Measurements from ENCODE around the gene MTPN. TPM values are rescaled to one million over a fixed set of nuclear protein-coding genes. Genes with fewer than 3 reads are reported as not detected.

Gene MTPN
- 100 to 1,000 TPM; 203 to 341 (median 281) TPM for polyA plus RNA-seq (ENCODE audit: low read depth in 6 of 6)

- H3K9me3 Mint-ChIP-seq: peaks cover 0 to 5% (median 0%) of the 10 kb centered on the region in 7 donors
- H3K27me3 Mint-ChIP-seq: no peaks in the 10 kb centered on the region
- DNase-seq (peak; percentile 98), ATAC-seq (ENCODE audit: low read depth in 2 of 2) (peak; percentile 80 to 82)
- H3K4me3 Mint-ChIP-seq: peak within 1 kb of the TSS; percentile 88 to 100 (median 96)
- H3K4me1 Mint-ChIP-seq: peaks cover 61 to 70% (median 63%) of the 10 kb centered on the region in 3 donors
- H3K27ac Mint-ChIP-seq: peak within 1 kb of the TSS; percentile 91 to 99 (median 98)
- H3K36me3 Mint-ChIP-seq: peaks cover 13 to 18% of the 10 kb centered on the region in 2 donors
Measured at GRCh38 chr7:135977007-135977741, at the start of gene MTPN. Gene MTPN, minus strand, starts transcription at chr7:135977359. Its CDS starts 259 bp downstream, at chr7:135977100.

DNA sequence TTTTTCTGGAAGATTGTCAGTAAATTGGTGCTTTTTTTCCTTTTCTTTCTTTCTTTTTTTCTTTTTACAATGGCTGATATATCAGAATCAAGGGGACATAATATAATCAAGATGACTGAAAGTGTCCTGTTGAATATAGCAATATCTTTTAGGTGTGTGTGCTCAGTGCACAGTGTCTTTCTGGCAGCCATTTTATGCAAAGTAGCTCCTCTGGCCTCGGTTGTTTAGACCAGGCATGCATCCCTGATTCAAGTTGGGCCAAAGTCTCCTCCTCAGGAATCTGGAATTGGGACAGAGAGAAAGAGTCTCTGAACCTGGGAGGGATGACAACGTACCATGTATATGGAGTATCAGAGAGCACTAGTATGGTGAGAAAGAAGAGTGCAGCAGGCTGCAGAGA is 49.0 kb upstream of the MTPN start:
- H3K4me3 Mint-ChIP-seq: no peak overlapping the region
- peak overlapping the region in 1 of 6 donors; percentile 8 for H3K27ac Mint-ChIP-seq
- no peaks in the 10 kb centered on the region for H3K9me3 Mint-ChIP-seq
- ATAC-seq (ENCODE audit: low read depth in 2 of 2) (no peak), DNase-seq (no peak)
- peaks cover 14 to 15% of the 10 kb centered on the region in 2 donors for H3K36me3 Mint-ChIP-seq
- H3K27me3 Mint-ChIP-seq: peaks cover 0 to 6% (median 0%) of the 10 kb centered on the region in 3 donors
- H3K4me1 Mint-ChIP-seq: peaks cover 0 to 7% (median 6%) of the 10 kb centered on the region in 3 donors

GRCh38 chr7:136023134-136023869 is 46.1 kb upstream of the MTPN start:
- H3K27me3 Mint-ChIP-seq: peaks cover 0 to 8% (median 7%) of the 10 kb centered on the region in 3 donors
- peaks cover 0 to 7% (median 6%) of the 10 kb centered on the region in 3 donors for H3K4me1 Mint-ChIP-seq
- no peaks in the 10 kb centered on the region for H3K9me3 Mint-ChIP-seq
- DNase-seq (no peak), ATAC-seq (ENCODE audit: low read depth in 2 of 2) (peak in 1 of 2 donors; percentile 49)
- H3K27ac Mint-ChIP-seq: no peak overlapping the region
- peak overlapping the region in 1 of 8 donors; percentile 40 for H3K4me3 Mint-ChIP-seq
- peaks cover 11% of the 10 kb centered on the region in 2 donors for H3K36me3 Mint-ChIP-seq

DNA sequence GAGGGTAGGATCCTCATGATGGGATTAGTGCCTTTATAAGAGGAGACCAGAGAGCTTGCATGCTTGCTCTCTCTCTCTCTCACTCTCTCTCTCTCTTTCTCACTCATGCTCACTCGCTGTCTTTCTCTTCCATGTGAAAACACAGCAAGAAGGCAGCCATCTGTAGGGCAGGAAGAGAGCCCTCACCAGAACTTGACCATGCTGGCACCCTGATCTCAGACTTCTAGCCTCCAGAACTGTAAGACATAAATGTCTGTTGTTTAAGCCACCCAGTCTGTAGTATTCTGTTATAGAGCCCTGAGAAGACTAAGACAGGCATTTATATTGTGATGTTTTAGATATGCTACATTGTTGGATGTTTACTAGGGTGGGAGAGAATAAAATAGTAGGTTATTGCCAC is 43.4 kb upstream of the MTPN start:
- ATAC-seq (ENCODE audit: low read depth in 2 of 2): no peak

GRCh38 chr7:136018104-136018503 is 40.9 kb upstream of the MTPN start:
- no peak overlapping the region for H3K4me3 Mint-ChIP-seq
- no peaks in the 10 kb centered on the region for H3K36me3 Mint-ChIP-seq
- H3K9me3 Mint-ChIP-seq: peaks cover 0 to 3% (median 0%) of the 10 kb centered on the region in 7 donors
- ATAC-seq (ENCODE audit: low read depth in 2 of 2) (no peak), DNase-seq (no peak)
- H3K27me3 Mint-ChIP-seq: peaks cover 0 to 23% (median 8%) of the 10 kb centered on the region in 3 donors
- H3K4me1 Mint-ChIP-seq: peaks cover 5 to 9% (median 7%) of the 10 kb centered on the region in 3 donors
- H3K27ac Mint-ChIP-seq: no peak overlapping the region

More for the DNA sequence above, 43.4 kb upstream of the MTPN start:
- Mint-ChIP-seq H3K4me3 (no peak overlapping the region), H3K36me3 (no peaks in the 10 kb centered on the region), H3K27me3 (peaks cover 0 to 12% (median 8%) of the 10 kb centered on the region in 3 donors), H3K27ac (peak overlapping the region in 1 of 6 donors; percentile 49), H3K4me1 (peaks cover 5 to 16% (median 12%) of the 10 kb centered on the region in 3 donors), H3K9me3 (peaks cover 0 to 3% (median 0%) of the 10 kb centered on the region in 7 donors)
- DNase-seq: no peak

GRCh38 chr7:136016649-136017395 is 39.7 kb upstream of the MTPN start:
- H3K4me3 Mint-ChIP-seq: no peak overlapping the region
- ATAC-seq (ENCODE audit: low read depth in 2 of 2): peak; percentile 48 to 64
- DNase-seq: no peak
- H3K36me3 Mint-ChIP-seq: no peaks in the 10 kb centered on the region
- H3K9me3 Mint-ChIP-seq: peaks cover 0 to 3% (median 0%) of the 10 kb centered on the region in 7 donors
- peaks cover 9 to 16% (median 12%) of the 10 kb centered on the region in 3 donors for H3K4me1 Mint-ChIP-seq
- peaks cover 3 to 34% (median 17%) of the 10 kb centered on the region in 3 donors for H3K27me3 Mint-ChIP-seq
- peak overlapping the region in 1 of 6 donors; percentile 54 for H3K27ac Mint-ChIP-seq

- H3K4me1 Mint-ChIP-seq: peaks cover 9 to 16% (median 14%) of the 10 kb centered on the region in 3 donors
- no peak overlapping the region for H3K27ac Mint-ChIP-seq
- no peak for ATAC-seq (ENCODE audit: low read depth in 2 of 2)
- no peaks in the 10 kb centered on the region for H3K36me3 Mint-ChIP-seq
- peaks cover 3 to 34% (median 17%) of the 10 kb centered on the region in 3 donors for H3K27me3 Mint-ChIP-seq
- DNase-seq: no peak
- no peak overlapping the region for H3K4me3 Mint-ChIP-seq
- peaks cover 0 to 3% (median 0%) of the 10 kb centered on the region in 7 donors for H3K9me3 Mint-ChIP-seq
Measured at GRCh38 chr7:136015638-136016037, 38.5 kb upstream of the MTPN start.

DNA sequence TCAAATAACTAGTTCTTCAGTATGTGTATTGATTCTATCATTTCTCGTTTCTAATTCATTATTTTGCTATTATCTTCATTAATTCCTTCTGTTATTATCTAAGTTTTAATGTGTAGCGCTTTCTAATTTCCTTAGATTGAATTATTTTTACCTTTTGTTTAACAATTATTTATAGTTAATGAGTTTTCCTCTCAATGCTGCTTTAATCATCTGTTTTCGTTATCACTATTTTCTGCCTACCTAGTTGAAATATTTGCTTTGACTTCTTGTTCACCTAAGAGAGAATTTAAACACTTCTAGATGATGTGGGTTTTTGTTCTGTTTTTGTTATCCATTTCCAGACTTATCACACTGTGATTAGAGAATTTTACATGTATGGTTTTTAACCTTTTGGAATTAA is 37.5 kb upstream of the MTPN start:
- Mint-ChIP-seq H3K27me3 (peaks cover 3 to 34% (median 17%) of the 10 kb centered on the region in 3 donors), H3K27ac (no peak overlapping the region), H3K4me1 (peaks cover 9 to 17% (median 16%) of the 10 kb centered on the region in 3 donors), H3K36me3 (no peaks in the 10 kb centered on the region), H3K4me3 (no peak overlapping the region), H3K9me3 (peaks cover 0 to 3% (median 0%) of the 10 kb centered on the region in 7 donors)
- DNase-seq (no peak), ATAC-seq (ENCODE audit: low read depth in 2 of 2) (no peak)

DNA sequence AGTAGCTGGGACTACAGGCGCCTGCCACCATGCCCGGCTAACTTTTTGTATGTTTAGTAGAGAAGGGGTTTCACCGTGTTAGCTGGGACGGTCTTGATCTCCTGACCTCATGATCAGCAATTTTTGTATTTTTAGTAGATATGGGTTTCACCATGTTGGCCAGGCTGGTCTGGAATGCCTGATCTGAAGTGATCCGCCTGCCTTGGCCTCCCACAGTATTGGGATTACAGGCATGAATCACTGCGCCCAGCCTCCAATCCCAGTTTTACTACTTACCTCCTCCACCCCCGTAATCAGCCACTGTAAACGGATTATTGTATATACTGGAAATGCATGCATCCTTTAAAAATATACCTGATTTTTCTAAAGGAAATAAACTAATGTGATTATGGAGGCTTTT is 35.1 kb upstream of the MTPN start:
- no peak for DNase-seq
- Mint-ChIP-seq H3K4me1 (peaks cover 9 to 24% (median 18%) of the 10 kb centered on the region in 3 donors), H3K27ac (no peak overlapping the region), H3K36me3 (no peaks in the 10 kb centered on the region), H3K4me3 (peak overlapping the region in 1 of 8 donors; percentile 40), H3K9me3 (peaks cover 0 to 3% (median 0%) of the 10 kb centered on the region in 7 donors), H3K27me3 (peaks cover 3 to 28% (median 9%) of the 10 kb centered on the region in 3 donors)
- no peak for ATAC-seq (ENCODE audit: low read depth in 2 of 2)

GRCh38 chr7:136009488-136010079 is 32.4 kb upstream of the MTPN start:
- H3K27ac Mint-ChIP-seq: no peak overlapping the region
- no peak overlapping the region for H3K4me3 Mint-ChIP-seq
- H3K4me1 Mint-ChIP-seq: peaks cover 4 to 15% (median 12%) of the 10 kb centered on the region in 3 donors
- peaks cover 0 to 5% (median 3%) of the 10 kb centered on the region in 7 donors for H3K9me3 Mint-ChIP-seq
- peaks cover 3 to 15% (median 9%) of the 10 kb centered on the region in 3 donors for H3K27me3 Mint-ChIP-seq
- ATAC-seq (ENCODE audit: low read depth in 2 of 2) (no peak), DNase-seq (peak; percentile 42)
- H3K36me3 Mint-ChIP-seq: peaks cover 0 to 4% of the 10 kb centered on the region in 2 donors

GRCh38 chr7:136006208-136006607 is 29.0 kb upstream of the MTPN start:
- DNase-seq (no peak), ATAC-seq (ENCODE audit: low read depth in 2 of 2) (no peak)
- peaks cover 0 to 10% (median 3%) of the 10 kb centered on the region in 7 donors for H3K9me3 Mint-ChIP-seq
- peaks cover 4 to 7% of the 10 kb centered on the region in 2 donors for H3K36me3 Mint-ChIP-seq
- no peaks in the 10 kb centered on the region for H3K27me3 Mint-ChIP-seq
- no peak overlapping the region for H3K27ac Mint-ChIP-seq
- peaks cover 0 to 8% (median 7%) of the 10 kb centered on the region in 3 donors for H3K4me1 Mint-ChIP-seq
- H3K4me3 Mint-ChIP-seq: no peak overlapping the region

DNA sequence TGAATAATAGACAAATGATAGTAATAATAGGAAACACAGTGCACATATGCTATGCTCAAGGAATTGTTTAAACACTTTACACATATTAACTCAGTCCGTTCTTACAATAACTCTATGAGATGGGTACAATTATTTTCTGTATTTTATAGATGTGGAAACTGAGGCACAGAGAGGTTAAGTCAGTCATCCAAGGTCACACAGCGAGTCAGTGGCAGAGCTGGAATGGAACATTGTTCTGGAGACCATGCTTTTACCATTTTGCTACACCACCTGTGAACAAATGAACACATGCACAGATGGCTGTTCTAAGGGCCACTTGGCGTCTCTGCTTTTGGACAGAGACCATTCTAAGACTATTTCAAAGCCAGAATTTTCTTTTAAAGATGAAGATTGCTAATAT is 26.9 kb upstream of the MTPN start:
- Mint-ChIP-seq H3K4me1 (peaks cover 0 to 2% (median 1%) of the 10 kb centered on the region in 3 donors), H3K27me3 (no peaks in the 10 kb centered on the region), H3K27ac (no peak overlapping the region), H3K4me3 (no peak overlapping the region), H3K9me3 (peaks cover 0 to 16% (median 7%) of the 10 kb centered on the region in 7 donors), H3K36me3 (peaks cover 7 to 10% of the 10 kb centered on the region in 2 donors)
- DNase-seq (no peak), ATAC-seq (ENCODE audit: low read depth in 2 of 2) (no peak)

Data from naive B cell (primary cell).